Neural cell (in vitro differentiated cells): ENCODE data around the gene RASL10A.

Experiments used
- CTCF ChIP-seq: fragments of 450-650 bp; IDR thresholded peaks from 2 replicates; pipeline ENCODE4 v1.5.1; 2014; ENCODE audit warnings: antibody characterized with exemption, mild to moderate bottlenecking, moderate library complexity; ENCODE audit not compliant: poor library complexity, severe bottlenecking
- EP300 ChIP-seq: fragments of 450-650 bp; conservative IDR thresholded peaks from 2 replicates; pipeline ENCODE4 v1.6.1; 2014; ENCODE audit warnings: antibody characterized with exemption, mild to moderate bottlenecking, moderate library complexity; ENCODE audit not compliant: poor library complexity, severe bottlenecking
- EZH2 ChIP-seq: fragments of 200-600, 300-800 bp; shearing (Covaris generic), sonication (generic); IDR thresholded peaks from 2 replicates; pipeline ENCODE4 v1.6.1; 2014; ENCODE audit warnings: antibody characterized with exemption, low read length, borderline replicate concordance, mild to moderate bottlenecking; ENCODE audit not compliant: insufficient read depth, poor library complexity, severe bottlenecking
- MXI1 ChIP-seq: fragments of 450-650 bp; conservative IDR thresholded peaks from 2 replicates; pipeline ENCODE4 v1.6.1; 2014; ENCODE audit warnings: antibody characterized with exemption, mild to moderate bottlenecking; ENCODE audit not compliant: poor library complexity, severe bottlenecking
- POLR2AphosphoS5 ChIP-seq: IDR thresholded peaks from 2 replicates; pipeline ENCODE4 v1.6.1; 2012
- RAD21 ChIP-seq: fragments of 450-650 bp; conservative IDR thresholded peaks from 2 replicates; pipeline ENCODE4 v1.6.1; 2014; ENCODE audit warnings: antibody characterized with exemption, mild to moderate bottlenecking, moderate library complexity
- REST ChIP-seq: IDR thresholded peaks from 2 replicates; pipeline ENCODE4 v1.6.1; 2012; ENCODE audit warnings: borderline replicate concordance
- TAF1 ChIP-seq: IDR thresholded peaks from 2 replicates; pipeline ENCODE4 v1.6.1; 2012; ENCODE audit warnings: low read depth

GRCh38 chr22:29267858-29268510 lies 47.5 kb downstream of the RASL10A start, which contains the start of the genes EWSR1 and RHBDD3:
- TF ChIP-seq CTCF (no peak), RAD21 (no peak), POLR2AphosphoS5 (peak; percentile 95), TAF1 (peak; percentile 87), EZH2 (no peak), EP300 (peak; percentile 62), REST (peak; percentile 81), MXI1 (peak; percentile 71)
